Esophagus squamous epithelium (tissue), 4 donors: ENCODE measurements around the gene CCM2L.

Experiments used
- CTCF ChIP-seq, 6 experiments: fragments of 450-650 bp in 4 of 6; fragments of 200-600 bp in 2 of 6; sonication (generic) in 2 of 6; IDR thresholded peaks; one replicate each; pipeline ENCODE4 v1.5.1; 2016 to 2019; ENCODE audit warnings: antibody characterized with exemption in 6 of 6, mild to moderate bottlenecking in 4 of 6, moderate library complexity in 4 of 6
- POLR2A ChIP-seq, 4 donors: fragments of 450-650 bp; IDR thresholded peaks; one replicate each; pipeline ENCODE4 v1.6.1; 2017; ENCODE audit warnings: antibody characterized with exemption in 4 of 4, mild to moderate bottlenecking in 4 of 4, moderate library complexity in 3 of 4

- TF ChIP-seq POLR2A (IDR thresholded peaks at IDR 0.05) (no peak), CTCF (IDR thresholded peaks at IDR 0.05) (no peak)
Measured at GRCh38 chr20:32018269-32019155, 8.3 kb downstream of the CCM2L start.
